IPS-15b (cell line): ENCODE measurements around the gene PAPOLG.

Source experiments
- H3K27me3 ChIP-seq: one replicate; pipeline ENCODE4 v1.6.1; 2013; ENCODE audit warnings: low read length; ENCODE audit not compliant: control insufficient read depth, insufficient read depth
- H3K36me3 ChIP-seq: one replicate; pipeline ENCODE4 v1.6.1; 2013; ENCODE audit warnings: low read length; ENCODE audit not compliant: control insufficient read depth, insufficient read depth
- H3K4me1 ChIP-seq: one replicate; pipeline ENCODE4 v1.6.1; 2013; ENCODE audit warnings: mild to moderate bottlenecking, low read length; ENCODE audit not compliant: control insufficient read depth, insufficient read depth
- H3K4me3 ChIP-seq: one replicate; pipeline ENCODE4 v1.5.1; 2013; ENCODE audit warnings: low read depth, low read length
- H3K9ac ChIP-seq: one replicate; pipeline ENCODE4 v1.6.1; 2013; ENCODE audit warnings: low read depth, mild to moderate bottlenecking, low read length
- H3K9me3 ChIP-seq: one replicate; pipeline ENCODE4 v1.6.1; 2013; ENCODE audit warnings: mild to moderate bottlenecking, low read length; ENCODE audit not compliant: control insufficient read depth, insufficient read depth

The PAPOLG gene

DNA sequence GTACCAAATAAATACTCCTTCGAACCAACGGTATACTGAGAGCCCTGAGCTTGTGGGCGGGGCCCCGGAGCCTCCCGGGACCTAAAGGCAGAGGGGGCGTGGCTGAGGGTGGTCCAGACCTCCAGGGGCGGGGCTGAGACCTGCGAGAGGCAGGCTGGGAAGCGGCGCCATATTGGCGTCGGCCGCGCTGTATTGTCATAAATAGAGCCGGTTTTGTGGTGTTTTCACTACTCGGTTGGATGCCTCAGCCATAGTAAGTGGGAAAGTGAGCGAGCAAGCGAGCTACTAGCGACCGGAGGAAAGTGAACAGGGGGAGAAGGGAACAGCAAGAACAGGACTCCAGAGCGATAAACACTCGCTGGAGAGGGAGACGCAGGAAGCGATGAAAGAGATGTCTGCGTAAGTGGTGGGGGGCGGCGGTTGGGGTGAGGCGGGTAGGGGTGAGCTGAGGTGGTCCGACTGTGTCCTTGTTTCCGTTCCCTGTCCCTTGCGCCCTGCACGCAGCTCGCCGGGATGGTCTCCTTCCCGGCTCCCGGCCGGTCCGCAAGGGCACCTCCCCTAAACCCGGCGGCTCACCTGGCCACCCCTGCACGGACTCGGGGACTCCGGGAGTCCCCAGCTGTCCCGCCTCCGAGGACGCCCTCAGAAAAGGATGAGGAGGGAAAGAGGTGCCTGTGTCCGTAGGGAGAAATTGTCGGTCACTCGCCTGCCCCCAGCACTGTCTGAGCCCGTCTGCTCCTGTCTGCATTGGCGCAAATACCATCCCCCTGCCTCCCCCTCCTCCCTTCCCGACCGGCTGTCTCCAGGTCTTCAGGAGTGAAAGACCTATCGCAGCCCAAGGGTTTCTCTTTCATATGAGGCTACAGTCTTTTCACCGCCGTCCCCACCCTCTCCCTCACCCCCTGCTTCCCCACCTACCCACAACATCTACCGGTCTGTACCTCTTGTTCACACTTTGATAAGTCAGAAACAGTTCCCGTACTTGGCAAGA is at the start of gene PAPOLG:
TSS of gene PAPOLG (plus strand) at position 172 of the 991 bp plus-strand sequence. CDS start at position 383, 211 bp downstream.
- no peaks in the 10 kb centered on the region for H3K36me3 ChIP-seq
- H3K4me3 ChIP-seq = peak within 1 kb of the TSS; percentile 99
- no peaks in the 10 kb centered on the region for H3K9me3 ChIP-seq
- peaks cover 7% of the 10 kb centered on the region for H3K4me1 ChIP-seq
- no peaks in the 10 kb centered on the region for H3K27me3 ChIP-seq
- H3K9ac ChIP-seq = peak within 1 kb of the TSS; percentile 73

DNA sequence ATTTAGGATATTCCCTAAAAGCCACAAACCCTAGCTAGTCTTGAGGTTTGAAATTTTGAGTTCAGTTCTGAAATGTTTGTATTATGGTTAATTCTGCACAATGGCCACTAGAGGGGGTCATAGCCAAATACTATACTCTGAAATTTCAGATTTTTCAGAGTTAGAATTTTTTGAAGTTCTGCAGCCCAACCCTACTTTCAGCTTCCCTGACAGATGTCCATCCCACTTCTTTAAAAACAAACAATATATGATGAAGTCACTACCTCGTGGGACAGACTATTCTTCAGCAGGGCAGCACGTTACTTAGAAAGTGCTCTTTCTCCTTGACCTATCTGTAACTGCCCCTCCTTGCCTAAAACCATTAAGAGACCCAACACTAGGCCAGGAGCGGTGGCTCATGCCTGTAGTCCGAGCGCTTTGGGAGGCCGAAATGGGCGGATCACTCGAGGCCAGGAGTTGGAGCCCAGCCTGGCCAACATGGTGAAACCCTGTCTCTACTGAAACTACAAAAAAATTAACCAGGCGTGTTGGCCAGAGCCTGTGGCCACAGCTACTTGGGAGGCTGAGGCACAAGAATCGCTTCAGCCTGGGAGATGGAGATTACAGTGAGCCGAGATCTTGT is 48.2 kb upstream of the PAPOLG start:
- no peak overlapping the region for H3K9ac ChIP-seq
- no peak overlapping the region for H3K4me3 ChIP-seq
- H3K4me1 ChIP-seq = peaks cover 5% of the 10 kb centered on the region
- H3K27me3 ChIP-seq = no peaks in the 10 kb centered on the region
- H3K36me3 ChIP-seq = no peaks in the 10 kb centered on the region
- no peaks in the 10 kb centered on the region for H3K9me3 ChIP-seq

DNA sequence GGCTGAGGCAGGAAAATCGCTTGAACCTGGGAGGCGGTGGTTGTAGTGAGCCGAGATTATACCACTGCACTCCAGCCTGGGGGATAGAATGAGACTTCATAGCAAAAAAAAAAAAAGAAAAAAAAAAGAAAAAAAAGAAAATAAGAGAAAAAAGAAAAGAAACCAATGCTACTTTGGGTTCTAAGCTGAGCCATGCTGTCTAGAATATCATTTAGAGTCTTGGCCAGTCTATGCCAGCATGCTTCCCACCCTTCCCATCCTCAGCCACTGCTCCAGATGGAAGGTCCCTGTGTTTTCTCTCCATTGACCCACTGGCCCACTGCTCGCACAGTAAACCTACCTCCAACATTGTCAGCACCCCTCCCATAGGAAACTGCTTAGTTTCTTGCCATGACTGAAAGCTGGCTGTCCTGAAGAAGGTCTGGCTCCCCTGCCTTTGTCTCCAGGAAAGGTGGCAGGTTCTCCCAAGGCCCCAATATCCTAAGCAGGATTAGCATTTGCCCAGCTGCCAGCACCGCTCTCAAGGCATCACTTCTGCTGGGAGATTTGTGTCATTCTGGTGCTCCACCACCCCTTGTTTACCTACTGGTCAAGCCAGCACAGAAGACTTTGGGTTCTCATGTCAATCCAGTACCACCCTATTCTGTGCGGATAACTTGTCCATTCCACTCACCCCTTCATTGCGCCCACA is 47.3 kb upstream of the PAPOLG start:
- Histone ChIP-seq H3K4me1 (peaks cover 5% of the 10 kb centered on the region), H3K9me3 (no peaks in the 10 kb centered on the region), H3K27me3 (no peaks in the 10 kb centered on the region), H3K36me3 (no peaks in the 10 kb centered on the region), H3K9ac (no peak overlapping the region), H3K4me3 (no peak overlapping the region)

DNA sequence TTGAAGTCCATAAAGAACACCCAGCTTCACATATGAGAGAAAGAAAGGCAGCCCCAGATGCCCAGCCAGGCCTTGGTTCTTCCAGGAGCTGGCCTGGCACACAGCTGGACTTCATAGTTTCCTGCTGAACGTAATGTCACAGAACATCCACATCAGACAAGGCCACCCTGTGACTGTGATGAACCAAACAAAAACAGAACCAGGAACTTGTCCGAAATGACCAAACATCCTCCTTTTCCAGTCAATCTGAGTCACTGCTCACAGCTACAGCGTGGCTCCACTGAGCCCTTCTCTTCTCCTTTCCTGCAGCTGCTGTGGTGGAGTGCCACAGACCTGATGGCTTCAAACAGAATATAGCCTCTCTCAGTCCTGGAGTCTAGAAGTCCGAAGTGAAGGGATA is 45.4 kb upstream of the PAPOLG start:
- Histone ChIP-seq H3K4me1 (peaks cover 5% of the 10 kb centered on the region), H3K4me3 (no peak overlapping the region), H3K9me3 (no peaks in the 10 kb centered on the region), H3K36me3 (no peaks in the 10 kb centered on the region), H3K9ac (no peak overlapping the region), H3K27me3 (no peaks in the 10 kb centered on the region)

DNA sequence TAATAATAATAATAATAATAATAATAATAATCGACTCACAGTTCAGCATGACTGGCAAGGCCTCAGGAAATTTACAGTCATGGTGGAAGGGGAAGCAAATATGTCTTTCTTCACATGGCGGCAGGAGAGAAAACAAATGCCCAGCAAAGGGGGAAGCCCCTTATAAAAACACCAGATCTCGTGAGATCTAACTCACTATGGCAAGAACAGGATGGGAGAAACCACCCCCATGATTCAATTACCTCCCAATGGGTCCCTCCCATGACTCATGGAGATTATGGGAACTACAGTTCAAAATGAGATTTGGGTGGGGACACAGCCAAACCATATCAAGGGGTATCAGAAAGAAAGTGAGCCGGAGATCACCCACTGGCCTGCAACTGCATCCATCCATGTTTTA is 40.5 kb upstream of the PAPOLG start:
- Histone ChIP-seq H3K4me3 (no peak overlapping the region), H3K9me3 (no peaks in the 10 kb centered on the region), H3K4me1 (no peaks in the 10 kb centered on the region), H3K9ac (no peak overlapping the region), H3K27me3 (no peaks in the 10 kb centered on the region), H3K36me3 (no peaks in the 10 kb centered on the region)

DNA sequence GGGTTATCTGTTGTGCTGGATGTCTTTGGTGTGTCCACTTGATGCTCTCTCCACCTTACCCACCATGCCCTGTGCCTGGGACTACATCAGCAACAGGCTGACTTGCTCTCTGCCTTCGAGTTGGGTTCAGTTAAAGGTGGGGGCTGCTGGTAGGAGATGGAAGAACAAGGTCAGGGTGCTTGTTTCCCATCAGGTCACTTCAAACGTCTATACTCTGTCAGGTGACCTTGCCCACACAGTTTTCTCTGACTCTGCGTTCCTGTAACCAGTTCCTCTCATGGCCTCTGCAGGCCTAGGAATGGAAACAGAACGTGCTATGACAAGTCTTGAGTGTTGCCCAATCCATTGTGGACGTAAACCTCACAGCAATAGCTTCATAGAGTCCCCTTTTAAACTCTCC is 38.4 kb upstream of the PAPOLG start:
- Histone ChIP-seq H3K27me3 (no peaks in the 10 kb centered on the region), H3K4me3 (no peak overlapping the region), H3K9me3 (no peaks in the 10 kb centered on the region), H3K9ac (no peak overlapping the region), H3K4me1 (no peaks in the 10 kb centered on the region), H3K36me3 (no peaks in the 10 kb centered on the region)

DNA sequence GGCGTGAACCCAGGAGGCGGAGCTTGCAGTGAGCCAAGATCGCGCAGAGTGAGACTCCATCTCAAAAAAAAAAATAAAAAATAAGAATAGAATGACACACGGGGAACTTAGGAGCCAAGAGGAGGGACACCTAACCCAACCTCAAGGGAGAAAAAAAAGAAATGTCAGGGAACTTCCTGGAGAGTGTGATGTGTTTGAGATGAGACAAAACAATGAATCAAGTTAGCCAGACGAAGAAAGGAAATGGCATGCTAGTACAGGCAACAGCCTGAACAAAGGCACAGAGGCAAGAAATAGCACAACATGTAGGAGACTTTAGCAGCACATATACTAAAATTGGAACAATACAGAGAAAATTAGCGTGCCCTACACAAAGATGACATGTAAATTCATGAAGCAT is 36.7 kb upstream of the PAPOLG start:
- Histone ChIP-seq H3K9me3 (no peaks in the 10 kb centered on the region), H3K9ac (no peak overlapping the region), H3K4me1 (peaks cover 2% of the 10 kb centered on the region), H3K4me3 (no peak overlapping the region), H3K27me3 (no peaks in the 10 kb centered on the region), H3K36me3 (no peaks in the 10 kb centered on the region)

DNA sequence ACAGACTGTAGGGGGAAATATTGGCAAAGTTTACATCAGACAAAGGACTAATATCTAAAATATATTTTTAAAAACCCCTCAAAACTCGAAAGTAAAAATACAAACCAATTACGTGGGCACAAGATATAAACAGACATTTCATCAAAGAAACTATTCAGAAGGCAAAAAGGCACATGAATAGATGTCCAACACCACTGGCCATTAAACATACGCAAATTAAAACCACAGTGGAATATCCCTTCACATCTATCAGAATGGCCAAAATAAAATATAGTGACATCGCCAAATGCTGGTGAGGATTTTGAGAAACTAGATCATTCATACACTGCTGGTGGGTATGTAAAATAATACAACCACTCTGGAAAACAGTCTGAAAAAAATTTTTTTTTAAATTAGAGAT is 30.6 kb upstream of the PAPOLG start:
- H3K4me1 ChIP-seq = peaks cover 2% of the 10 kb centered on the region
- no peak overlapping the region for H3K4me3 ChIP-seq
- H3K36me3 ChIP-seq = no peaks in the 10 kb centered on the region
- H3K27me3 ChIP-seq = no peaks in the 10 kb centered on the region
- no peaks in the 10 kb centered on the region for H3K9me3 ChIP-seq
- H3K9ac ChIP-seq = no peak overlapping the region

DNA sequence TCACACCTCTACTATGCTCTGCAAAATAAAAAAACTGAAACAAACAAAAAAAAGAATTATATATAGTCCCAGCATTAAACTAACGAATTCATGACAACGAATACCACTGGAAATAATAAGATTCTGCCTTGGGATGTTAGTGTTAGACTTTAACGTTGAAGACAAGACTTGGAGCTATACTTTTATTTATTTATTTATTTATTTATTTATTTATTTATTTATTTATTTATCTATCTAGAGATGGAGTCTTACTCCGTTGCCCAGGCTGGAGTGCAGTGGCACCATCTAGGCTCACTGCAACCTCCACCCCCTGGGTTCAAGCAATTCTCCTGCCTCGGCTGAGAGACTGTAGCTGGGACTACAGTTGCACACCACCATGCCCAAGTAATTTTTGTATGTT is 27.2 kb upstream of the PAPOLG start:
- Histone ChIP-seq H3K9ac (no peak overlapping the region), H3K36me3 (no peaks in the 10 kb centered on the region), H3K4me1 (no peaks in the 10 kb centered on the region), H3K27me3 (no peaks in the 10 kb centered on the region), H3K9me3 (no peaks in the 10 kb centered on the region), H3K4me3 (no peak overlapping the region)

DNA sequence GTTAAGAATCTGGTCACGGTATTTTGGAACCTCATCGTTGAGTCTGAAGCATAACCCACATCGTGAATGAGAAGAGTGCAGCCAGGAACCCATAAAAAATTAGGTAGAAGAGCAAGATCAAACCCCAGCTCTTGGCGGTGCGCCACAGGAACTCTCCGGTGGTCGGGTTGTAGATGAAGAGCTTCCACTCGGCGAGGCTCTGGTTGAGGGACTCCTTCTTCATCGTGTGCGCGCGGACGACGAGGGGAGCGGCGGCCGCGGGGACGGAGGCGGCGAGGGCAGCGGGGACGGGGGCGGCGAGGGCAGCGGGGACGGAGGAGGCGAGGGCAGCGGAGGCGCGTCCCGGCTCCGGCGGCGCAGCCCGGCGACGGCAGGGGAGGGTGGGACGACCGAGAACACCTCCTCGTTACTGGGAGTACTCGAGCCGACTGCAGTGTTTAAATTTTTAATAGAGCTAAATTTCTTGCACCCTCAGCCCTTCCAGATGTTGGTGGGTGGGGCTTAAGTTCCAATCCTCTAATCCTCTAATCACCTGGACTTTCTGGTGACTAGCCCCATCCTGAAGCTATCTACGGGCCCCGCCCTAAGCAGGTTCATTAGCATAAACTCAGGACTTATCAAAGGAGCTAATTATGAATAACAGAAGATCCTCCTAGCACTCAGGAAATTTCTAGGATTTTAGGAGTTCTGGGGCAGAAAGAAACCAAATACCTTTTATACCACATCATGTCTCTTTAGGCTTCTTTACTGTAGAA is 20.4 kb upstream of the PAPOLG start:
- Histone ChIP-seq H3K9ac (no peak overlapping the region), H3K4me1 (peaks cover 5% of the 10 kb centered on the region), H3K9me3 (no peaks in the 10 kb centered on the region), H3K27me3 (peaks cover 19% of the 10 kb centered on the region), H3K36me3 (no peaks in the 10 kb centered on the region), H3K4me3 (peak overlapping the region; percentile 82)

DNA sequence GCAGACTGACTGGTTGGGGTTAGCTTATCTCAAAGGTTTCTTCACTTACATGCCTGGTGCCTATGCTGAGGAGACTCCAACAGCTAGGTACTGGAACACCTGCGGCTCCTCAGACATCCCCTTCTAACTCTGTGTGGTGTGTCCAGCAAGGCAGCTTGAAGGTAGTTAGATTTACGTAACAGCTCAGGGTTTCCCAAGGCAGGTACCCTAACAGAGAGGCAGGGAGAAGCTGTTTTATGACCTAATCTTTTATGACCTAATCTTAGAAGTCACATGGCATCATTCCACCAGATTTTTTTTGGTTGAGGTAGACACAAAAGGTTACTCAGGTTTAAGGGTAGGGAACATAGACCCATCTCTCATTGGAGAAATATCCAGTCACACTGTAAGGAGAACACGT is 17.4 kb upstream of the PAPOLG start:
- no peaks in the 10 kb centered on the region for H3K9me3 ChIP-seq
- peaks cover 5% of the 10 kb centered on the region for H3K4me1 ChIP-seq
- H3K9ac ChIP-seq = no peak overlapping the region
- peaks cover 19% of the 10 kb centered on the region for H3K27me3 ChIP-seq
- no peaks in the 10 kb centered on the region for H3K36me3 ChIP-seq
- no peak overlapping the region for H3K4me3 ChIP-seq
